Vagina (tissue), 2 donors: ENCODE data around the gene DMD.

ENCODE experiments used
- POLR2A ChIP-seq, 2 donors: fragments of 450-650 bp; IDR thresholded peaks; one replicate each; pipeline ENCODE4 v1.6.1; 2017; ENCODE audit warnings: antibody characterized with exemption in 2 of 2, mild to moderate bottlenecking in 2 of 2, moderate library complexity in 2 of 2
- POLR2AphosphoS5 ChIP-seq, 2 donors: sonication (generic); formaldehyde crosslinking; IDR thresholded peaks; one replicate each; pipeline ENCODE4 v1.9.0; 2017; ENCODE audit warnings: antibody characterized with exemption in 2 of 2, mild to moderate bottlenecking in 2 of 2, low read depth in 1 of 2; ENCODE audit not compliant: insufficient read depth in 1 of 2

- TF ChIP-seq POLR2AphosphoS5 (IDR thresholded peaks at IDR 0.05; ENCODE audit: insufficient read depth in 1 of 2, low read depth in 1 of 2) (no peak), POLR2A (IDR thresholded peaks at IDR 0.05) (no peak)
Observed at GRCh38 chrX:32871636-32872035, 339.7 kb downstream of the DMD start.
